ENCODE data around the gene LHX1. TPM values are rescaled to one million over a fixed set of nuclear protein-coding genes. Genes with fewer than 3 reads are reported as not detected.

LHX1 gene
- total RNA-seq, 4 donors from 2014 or later = 2.8 TPM; not detected in 3

DNA sequence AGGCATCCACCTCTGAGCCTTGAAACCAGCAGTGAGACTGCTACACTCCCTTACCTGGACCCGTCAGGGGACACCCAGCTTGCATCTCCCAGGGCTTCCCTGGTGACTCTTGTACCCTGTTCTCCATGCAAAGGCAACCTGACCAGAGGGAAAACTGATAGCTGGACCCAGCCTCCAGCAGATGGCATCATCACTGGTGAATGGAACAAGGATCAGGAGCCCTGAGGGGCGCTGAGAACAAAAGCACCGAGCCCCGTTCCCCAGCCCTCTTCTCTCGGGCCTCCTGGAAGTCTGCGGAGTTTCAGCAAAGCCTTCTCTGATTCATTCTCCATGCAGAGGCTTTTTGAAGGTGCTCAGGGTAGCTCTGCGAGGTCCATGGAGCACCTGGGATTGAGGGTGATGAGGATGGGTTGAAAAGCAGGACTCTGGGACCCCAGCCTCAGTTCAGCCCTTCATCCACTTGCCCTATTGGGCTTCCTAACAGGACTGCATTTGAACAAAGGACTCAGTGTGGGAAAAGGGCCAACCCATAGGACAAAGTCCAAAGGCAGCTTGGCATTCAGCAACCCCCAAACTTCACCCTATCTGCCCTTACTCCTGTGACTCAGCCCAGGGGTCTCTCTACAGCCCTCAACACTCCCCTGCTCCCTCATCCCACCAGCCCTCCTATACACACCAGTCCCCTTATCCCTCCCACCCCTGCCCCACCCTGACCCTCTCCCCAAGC lies 45.0 kb upstream of the LHX1 start:
- no peak overlapping the region for H3K27ac ChIP-seq
- H3K4me3 ChIP-seq = no peak overlapping the region
- H3K9me3 ChIP-seq = no peaks in the 10 kb centered on the region
- intact Hi-C loops (cut with DNase I; ENCODE audit: low total_unique reads) = no loop called here
- no peak for DNase-seq
- H3K4me1 ChIP-seq = no peaks in the 10 kb centered on the region
- no peaks in the 10 kb centered on the region for H3K27me3 ChIP-seq
- TF ChIP-seq POLR2A (IDR thresholded peaks at IDR 0.05) = no peak
- TF ChIP-seq, protein P1, sequence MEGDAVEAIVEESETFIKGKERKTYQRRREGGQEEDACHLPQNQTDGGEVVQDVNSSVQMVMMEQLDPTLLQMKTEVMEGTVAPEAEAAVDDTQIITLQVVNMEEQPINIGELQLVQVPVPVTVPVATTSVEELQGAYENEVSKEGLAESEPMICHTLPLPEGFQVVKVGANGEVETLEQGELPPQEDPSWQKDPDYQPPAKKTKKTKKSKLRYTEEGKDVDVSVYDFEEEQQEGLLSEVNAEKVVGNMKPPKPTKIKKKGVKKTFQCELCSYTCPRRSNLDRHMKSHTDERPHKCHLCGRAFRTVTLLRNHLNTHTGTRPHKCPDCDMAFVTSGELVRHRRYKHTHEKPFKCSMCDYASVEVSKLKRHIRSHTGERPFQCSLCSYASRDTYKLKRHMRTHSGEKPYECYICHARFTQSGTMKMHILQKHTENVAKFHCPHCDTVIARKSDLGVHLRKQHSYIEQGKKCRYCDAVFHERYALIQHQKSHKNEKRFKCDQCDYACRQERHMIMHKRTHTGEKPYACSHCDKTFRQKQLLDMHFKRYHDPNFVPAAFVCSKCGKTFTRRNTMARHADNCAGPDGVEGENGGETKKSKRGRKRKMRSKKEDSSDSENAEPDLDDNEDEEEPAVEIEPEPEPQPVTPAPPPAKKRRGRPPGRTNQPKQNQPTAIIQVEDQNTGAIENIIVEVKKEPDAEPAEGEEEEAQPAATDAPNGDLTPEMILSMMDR (IDR thresholded peaks at IDR 0.05) = no peak
- H3K36me3 ChIP-seq = no peaks in the 10 kb centered on the region

GRCh38 chr17:36894177-36894576 lies 43.1 kb upstream of the LHX1 start:
- Histone ChIP-seq H3K4me1 (no peaks in the 10 kb centered on the region), H3K9me3 (no peaks in the 10 kb centered on the region), H3K27me3 (no peaks in the 10 kb centered on the region), H3K36me3 (no peaks in the 10 kb centered on the region), H3K27ac (no peak overlapping the region), H3K4me3 (no peak overlapping the region)
- no peak for TF ChIP-seq POLR2A (IDR thresholded peaks at IDR 0.05)
- TF ChIP-seq, protein P1 (IDR thresholded peaks at IDR 0.05) = no peak
- intact Hi-C loops (cut with DNase I; ENCODE audit: low total_unique reads) = no loop called here
- DNase-seq = no peak

DNA sequence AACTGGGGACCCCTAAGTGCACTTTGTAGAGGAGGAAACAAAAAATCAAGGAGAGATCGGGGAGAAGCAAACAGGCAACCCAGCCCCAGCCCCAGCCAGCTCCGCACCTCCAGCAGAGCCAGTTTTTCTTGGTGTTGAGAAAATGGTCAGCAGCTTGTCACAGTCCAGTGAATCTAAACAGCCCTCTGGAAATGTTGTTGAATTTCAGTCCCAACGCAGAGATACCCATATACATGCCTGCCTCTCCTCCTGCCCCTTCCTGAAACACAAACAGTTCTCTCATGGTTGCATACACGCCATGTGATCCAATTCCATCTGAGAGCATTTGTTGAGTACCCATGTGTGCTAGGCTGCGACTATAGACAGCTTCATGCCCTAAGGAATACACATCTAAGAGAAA lies 42.4 kb upstream of the LHX1 start:
- intact Hi-C loops (cut with DNase I; ENCODE audit: low total_unique reads) = no loop called here
- Histone ChIP-seq H3K4me3 (no peak overlapping the region), H3K36me3 (no peaks in the 10 kb centered on the region), H3K27ac (no peak overlapping the region), H3K27me3 (no peaks in the 10 kb centered on the region), H3K9me3 (no peaks in the 10 kb centered on the region), H3K4me1 (no peaks in the 10 kb centered on the region)
- no peak for DNase-seq
- no peak for TF ChIP-seq POLR2A (IDR thresholded peaks at IDR 0.05)
- TF ChIP-seq, protein P1 (IDR thresholded peaks at IDR 0.05) = no peak

- no peaks in the 10 kb centered on the region for H3K4me1 ChIP-seq
- H3K36me3 ChIP-seq = no peaks in the 10 kb centered on the region
- intact Hi-C loops (cut with DNase I; ENCODE audit: low total_unique reads) = no loop called here
- no peak overlapping the region for H3K4me3 ChIP-seq
- no peak overlapping the region for H3K27ac ChIP-seq
- no peak for TF ChIP-seq POLR2A (IDR thresholded peaks at IDR 0.05)
- H3K9me3 ChIP-seq = no peaks in the 10 kb centered on the region
- no peaks in the 10 kb centered on the region for H3K27me3 ChIP-seq
- DNase-seq = no peak
These were observed 37.8 kb upstream of the LHX1 start for GRCh38 chr17:36899250-36900159.

- Histone ChIP-seq H3K9me3 (no peaks in the 10 kb centered on the region), H3K27ac (no peak overlapping the region), H3K4me3 (no peak overlapping the region), H3K4me1 (no peaks in the 10 kb centered on the region), H3K27me3 (no peaks in the 10 kb centered on the region), H3K36me3 (no peaks in the 10 kb centered on the region)
- TF ChIP-seq POLR2A (IDR thresholded peaks at IDR 0.05) = no peak
- TF ChIP-seq, protein P1 (IDR thresholded peaks at IDR 0.05) = no peak
- intact Hi-C loops (cut with DNase I; ENCODE audit: low total_unique reads) = no loop called here
- no peak for DNase-seq
These were observed 37.1 kb upstream of the LHX1 start for GRCh38 chr17:36900160-36900512.
